DMS114 treated with DMSO at 0.1 percent for 48 hours (cell line): ENCODE measurements around the gene RAB6A.
"Not testable (repeated sequence)": the region's sequence is repeated elsewhere in the genome, so short reads cannot be mapped to it uniquely, and the experiment has no call there.

Experiments used
- DNase-seq: peaks from one replicate; lab custom pipeline; 2025; ENCODE audit not compliant: unreplicated experiment; lab: John Stamatoyannopoulos, UW

The RAB6A gene

DNA sequence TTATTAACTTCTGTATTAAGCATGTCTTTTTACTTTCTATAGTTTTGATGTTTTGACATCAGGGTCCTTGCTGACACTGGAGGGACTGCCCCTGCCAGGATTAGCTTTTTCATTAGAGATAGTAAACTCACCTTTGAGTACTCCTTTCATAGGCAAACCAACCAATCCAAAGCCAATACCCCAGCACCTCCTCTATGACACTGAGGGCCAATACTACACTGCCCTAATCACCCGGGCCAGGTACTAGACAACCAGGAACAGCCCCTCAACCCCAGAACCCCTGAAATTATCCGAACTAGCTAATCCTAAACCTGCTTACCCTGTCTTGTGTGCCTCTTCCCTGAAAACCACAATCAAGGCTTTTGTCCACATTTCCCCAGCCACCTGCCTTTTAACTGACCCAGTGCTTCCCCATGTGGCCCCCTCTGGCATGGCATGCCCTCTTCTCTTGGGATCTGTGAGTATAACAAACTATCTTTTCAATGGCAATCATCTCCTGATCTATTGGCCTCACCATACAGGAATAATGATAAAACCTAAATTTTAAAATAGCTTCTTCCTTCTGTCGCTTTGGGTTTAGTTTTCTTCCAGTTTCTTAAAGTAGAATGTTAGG, 31.2 kb downstream of the RAB6A start:
- DNase-seq, result no peak

DNA sequence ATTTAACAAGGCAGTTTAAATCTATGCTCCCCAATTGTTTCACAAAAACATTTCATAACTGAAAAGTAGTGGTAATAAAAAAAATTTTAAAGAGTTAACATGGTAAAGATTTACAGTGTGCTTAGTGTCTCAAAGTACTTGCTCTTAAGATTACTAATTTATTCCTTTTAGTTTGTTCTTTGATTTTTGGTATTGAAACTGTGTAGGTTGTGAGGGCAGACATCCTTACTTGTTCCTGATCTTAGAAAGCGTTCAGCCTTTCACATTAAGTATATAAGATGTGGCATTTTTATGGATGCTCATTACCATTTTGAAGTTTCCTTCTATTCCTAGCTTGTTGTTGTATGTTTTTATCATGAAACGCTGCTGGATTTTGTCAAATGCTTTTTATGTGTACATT, 32.9 kb downstream of the RAB6A start:
- no peak for DNase-seq

DNA sequence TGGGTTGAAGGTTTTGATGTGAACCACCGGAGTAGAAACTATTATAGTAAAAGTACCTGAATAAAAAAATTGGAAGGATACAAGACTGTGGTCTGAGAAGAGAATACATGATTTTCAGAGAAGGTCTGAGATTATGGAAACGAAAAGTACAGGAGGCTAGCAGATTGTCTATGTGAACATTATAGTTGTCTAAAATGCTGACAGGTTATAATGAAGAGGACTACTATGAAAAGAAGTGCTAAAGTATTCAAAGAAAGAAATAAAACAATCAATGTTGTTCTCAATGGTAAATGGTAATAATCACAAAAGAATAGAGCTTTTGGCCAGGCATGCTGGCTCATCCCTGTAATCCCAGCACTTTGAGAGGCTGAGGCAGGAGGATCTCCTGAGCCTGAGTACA, 34.0 kb downstream of the RAB6A start:
- no peak for DNase-seq

DNA sequence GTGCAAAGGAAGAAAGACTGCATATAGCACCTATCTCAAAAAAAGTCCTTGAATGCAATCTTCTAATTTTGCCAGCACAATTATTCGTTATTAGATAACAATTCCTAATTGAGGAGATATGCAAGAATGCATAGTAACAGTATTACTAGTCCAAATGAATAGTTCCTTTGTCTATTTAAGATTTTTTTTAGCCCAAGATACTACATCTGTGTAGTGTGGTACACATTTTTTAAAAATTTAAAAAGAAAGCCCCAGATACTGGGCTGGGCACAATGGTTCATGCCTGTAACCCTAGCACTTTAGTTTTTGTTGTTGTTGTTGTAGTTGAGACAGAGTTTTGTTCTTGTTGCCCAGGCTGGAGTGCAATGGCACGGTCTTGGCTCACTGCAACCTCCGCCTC, 43.7 kb downstream of the RAB6A start:
- DNase-seq, result no peak

DNA sequence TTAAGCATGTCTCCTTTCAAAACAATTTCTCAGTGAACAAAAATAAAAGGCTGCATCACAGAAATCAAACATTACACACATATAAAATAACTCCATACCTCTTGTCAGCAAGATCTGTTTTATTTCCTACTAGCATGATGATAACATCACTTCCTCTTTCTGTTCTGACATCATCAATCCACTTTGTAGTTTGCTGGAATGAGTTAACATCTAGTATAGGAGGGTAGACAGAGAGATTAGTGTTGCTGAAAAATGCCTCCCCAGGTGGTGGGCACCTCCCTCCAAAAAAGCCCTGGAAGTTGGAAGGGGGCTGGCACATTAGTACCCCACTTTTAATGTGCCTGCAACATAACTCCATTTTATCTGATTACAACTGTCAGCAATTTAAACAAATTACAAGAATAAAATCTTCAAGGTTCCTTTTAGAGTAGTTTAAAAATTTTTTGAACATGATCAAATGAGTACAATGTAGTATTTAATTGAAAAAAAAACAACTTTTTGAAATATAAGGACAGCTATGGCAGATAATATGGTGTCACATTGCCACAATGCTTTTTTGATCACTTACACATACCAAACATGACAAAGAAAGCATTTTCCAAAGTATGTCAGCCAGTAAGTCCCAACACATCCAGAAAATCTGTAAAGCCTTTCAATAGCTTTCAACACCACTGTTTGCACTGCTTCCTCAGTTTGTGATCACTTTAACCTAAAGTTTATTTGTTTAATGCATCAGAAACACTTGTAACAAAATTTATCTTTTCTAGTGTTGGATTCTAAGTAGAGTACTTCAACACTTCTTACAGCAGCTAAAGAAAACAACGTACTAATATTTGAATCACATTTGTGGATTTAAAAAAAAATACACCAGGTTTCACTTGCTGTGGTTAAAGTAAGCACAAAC, 44.5 kb downstream of the RAB6A start:
- no peak for DNase-seq

DNA sequence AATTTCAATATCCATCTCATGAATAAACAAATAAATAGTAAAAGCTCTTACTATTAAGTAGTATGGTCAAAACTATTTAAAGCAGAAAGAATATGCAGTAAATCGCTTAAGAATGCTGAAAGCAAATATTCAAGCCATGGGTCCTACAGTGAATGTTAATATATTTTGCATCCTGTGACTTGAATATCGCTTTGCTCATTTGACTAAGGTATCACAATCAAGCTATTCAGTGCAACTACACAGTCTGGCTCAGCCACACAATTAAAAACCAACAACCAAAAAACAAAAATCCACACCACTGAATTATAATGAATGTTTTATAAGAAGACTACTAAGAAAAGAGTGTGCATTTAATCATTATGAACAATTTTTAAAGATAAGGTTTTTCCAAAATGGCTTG, 45.3 kb downstream of the RAB6A start:
- no peak for DNase-seq

DNA sequence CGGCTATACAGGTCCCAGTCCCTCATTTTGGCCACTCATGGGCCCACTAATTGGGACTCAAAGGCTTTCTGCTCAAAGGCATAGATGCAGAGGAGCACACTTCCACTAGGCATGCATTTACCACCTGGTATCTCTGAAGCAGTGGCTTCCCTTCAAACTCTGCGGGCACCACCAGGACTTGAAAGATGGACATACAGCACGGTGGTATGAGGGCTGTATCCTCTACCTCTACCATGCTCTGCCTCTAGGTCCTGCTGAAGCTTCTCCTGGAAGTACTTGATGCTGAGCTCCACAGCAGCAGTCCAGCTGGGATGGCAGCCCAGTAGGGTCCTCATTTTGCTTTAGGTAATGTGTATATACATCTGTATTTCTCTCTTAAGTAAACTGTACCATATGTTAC, 49.9 kb downstream of the RAB6A start:
- DNase-seq, result no peak

DNA sequence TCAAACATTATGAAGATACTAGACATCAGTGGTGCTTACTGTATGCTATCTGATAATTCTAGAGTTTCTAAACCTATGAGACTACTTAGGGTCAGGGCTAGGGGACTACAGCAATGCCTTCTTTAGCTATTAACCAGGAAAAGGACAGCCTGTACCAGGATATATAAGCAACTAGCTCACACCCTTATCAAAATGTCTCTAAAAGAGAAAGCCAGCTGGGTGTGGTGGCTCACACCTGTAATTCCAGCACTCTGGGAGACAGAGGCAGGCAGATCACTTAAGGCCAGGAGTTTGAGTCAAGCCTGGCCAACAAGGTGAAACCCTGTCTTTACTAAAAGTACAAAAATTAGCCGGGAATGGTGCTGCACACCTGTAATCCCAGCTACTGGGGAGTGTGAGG, 55.8 kb downstream of the RAB6A start:
- no peak for DNase-seq

DNA sequence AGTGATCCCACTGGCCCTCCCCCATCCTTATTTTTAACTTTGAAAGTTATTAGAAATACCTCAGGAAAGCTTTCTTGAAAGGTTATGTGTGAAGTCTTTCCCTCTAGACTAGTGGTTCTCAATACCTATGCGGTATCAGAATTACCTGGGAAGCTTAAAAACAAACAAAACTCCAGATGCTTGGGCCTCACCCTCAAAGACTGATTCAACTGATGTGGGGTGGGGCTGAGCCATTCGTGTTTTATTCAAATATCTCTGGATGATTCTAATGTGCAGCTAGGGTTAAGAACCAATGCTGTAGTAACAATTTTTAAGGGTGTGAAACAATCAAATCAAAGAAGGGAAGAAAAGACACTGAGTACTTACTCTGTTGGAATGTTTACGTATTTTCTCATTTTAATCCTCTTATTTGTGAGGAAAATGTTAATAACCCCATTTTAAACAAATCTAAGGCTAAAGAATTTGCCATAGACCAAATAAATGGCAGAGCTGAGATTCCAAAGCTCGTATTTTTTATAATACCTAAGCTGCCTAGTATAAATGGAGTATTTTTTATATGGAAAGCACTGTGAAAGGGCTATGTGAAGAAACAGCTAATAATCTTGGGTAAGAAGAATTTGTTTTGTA, 66.9 kb downstream of the RAB6A start:
- no peak for DNase-seq

DNA sequence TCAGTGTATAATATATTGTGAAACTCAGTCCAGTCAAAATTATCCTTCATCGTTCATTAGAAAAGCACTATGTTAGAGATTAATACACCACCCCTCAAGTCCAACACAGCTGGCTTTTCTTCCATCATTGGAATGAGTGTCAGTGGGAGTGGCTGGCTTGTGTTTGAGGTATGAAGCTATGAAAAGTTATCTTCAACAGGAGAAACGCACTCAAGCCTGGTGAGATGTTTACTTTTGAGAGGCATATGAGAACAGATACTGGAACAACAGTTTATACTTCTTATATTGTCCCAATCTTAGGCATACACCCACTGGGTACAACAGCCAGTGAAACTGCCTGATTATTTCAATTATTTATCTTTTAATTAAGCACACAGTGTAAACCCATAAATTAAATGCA, 80.2 kb downstream of the RAB6A start:
- DNase-seq, result no peak

DNA sequence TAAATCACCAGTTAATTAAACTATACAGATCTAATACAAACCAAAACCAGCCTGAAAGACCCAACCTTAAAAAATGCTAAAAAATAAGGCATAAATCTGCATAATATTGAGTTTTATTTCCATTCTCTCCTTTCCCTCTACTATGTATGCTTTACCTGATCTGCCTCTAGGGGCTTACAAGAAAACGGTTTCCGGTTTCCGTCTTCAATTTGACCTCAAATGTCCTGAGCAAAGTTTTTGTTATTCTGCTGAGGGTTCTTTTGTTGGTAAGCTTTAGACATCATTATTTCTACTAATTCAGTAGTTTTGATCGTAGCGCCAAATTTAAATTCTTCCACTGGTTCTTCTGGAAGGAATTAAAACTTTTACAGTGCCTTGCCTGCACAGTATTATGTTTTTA, 84.3 kb downstream of the RAB6A start:
- DNase-seq, result not testable (repeated sequence)

DNA sequence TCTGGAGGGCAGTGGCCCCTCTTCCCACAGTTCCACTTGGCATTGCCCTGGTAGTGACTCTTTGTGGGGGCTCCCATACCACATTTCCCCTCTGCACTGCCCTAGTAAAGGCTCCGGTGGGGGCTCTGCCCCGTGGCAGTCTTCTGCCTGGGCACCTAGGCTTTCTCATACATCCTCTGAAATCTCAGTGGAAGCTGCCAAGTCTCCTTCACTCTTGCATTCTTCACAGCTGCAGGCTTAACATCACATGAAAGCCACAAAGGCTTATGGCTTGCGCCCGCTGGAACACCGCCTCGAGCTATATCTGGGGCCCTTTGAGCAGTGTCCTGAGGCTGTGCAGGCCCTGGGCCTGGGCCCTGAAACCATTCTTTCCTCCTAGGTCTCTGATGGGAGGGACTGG, 89.2 kb downstream of the RAB6A start:
- no peak for DNase-seq

DNA sequence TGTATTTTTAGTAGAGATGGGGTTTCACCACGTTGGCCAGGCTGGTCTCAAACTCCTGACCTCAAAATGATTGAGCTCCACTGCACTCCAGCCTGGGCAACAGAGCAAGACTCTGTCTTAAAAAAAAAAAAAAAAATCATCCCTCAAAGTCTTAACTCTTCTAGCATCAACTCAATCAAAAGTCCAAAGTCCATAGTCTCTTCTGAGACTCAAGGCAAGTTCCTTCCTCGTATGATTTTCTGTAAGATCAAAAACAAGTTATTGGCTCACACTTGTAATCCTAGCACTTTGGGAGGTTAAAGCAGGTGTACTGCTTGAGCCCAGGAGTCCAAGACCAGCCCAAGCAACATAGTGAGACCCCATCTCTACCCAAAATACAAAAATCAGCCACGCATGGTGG, 90.1 kb downstream of the RAB6A start:
- no peak for DNase-seq

DNA sequence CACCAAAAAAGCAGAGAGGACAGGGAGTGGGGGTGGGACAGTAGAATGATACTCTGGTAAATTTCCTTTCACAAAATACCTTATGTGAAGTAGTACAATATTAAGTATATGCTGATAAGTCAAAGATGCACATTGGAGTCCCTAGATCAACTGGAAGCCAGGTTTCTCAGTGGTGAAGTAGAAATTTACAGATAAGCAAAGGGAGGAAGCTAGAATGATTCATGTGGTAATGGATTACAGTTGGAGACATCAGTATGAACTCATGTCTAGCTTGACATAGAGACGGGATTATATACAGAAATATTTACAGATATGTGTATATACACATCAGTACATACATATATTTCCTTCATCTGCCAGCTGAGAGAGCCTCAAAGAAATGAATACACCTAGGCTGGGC, 93.0 kb downstream of the RAB6A start:
- no peak for DNase-seq

DNA sequence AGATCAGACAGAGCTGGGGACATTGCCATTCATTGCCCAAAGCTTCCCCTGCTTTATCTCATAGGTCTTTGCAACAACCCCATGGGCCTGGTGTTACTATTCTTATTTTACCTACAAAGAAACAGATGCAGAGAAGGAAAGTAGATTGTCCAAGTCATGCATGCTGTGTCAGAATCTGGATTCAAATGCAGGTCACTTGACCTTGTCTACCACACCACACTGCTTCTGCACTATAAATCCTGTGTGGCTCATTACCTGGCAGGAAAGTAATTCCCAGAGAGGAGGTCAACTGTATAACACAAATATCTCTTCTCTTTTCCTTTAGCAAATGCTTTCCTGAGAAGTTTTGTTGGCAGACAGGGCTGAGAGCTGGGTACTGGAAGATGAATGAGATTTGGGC, 96.0 kb downstream of the RAB6A start:
- DNase-seq, result no peak

DNA sequence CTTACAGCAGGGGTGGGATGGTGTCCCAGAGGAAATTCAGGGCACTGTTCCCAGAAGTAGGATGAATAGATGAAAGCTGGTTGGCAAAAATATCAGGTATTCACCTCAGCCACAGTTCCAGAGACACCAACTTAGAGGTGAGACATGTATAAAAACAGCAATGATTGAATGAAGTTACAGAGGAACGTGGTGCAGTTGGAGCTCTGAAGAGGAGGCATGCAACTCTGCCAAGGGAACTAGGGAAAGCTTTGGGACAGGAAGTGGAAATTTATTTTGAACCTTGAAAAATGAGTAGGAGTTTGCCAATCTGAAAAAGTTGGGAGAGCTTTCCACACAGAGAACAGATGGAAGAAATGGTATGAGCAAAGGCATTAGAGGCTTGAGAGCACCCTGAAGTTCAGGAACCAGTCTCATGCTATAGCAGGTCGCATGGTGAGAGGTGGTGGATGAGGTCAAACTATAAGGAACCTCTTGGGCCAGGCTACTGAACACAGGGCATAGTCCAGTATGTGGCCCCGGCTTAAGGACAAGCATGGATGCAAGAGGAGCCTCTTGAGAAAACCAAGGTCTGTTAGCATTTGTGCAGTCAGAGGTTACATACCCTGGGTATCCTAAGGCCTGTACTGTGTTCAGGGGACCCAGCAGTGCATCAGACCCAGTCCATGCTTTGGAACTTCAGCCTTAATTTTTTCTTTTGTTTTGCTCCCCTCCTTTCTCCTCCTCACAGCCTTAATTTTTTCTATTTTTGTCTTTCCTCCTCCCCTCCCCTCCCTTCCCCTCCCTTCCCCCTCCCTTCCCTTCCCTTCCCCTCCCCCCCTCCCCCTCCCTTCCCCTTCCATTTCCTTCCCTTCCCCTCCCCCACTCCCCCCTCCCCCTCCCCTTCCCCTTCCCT, 97.0 kb downstream of the RAB6A start:
- DNase-seq, result no peak

DNA sequence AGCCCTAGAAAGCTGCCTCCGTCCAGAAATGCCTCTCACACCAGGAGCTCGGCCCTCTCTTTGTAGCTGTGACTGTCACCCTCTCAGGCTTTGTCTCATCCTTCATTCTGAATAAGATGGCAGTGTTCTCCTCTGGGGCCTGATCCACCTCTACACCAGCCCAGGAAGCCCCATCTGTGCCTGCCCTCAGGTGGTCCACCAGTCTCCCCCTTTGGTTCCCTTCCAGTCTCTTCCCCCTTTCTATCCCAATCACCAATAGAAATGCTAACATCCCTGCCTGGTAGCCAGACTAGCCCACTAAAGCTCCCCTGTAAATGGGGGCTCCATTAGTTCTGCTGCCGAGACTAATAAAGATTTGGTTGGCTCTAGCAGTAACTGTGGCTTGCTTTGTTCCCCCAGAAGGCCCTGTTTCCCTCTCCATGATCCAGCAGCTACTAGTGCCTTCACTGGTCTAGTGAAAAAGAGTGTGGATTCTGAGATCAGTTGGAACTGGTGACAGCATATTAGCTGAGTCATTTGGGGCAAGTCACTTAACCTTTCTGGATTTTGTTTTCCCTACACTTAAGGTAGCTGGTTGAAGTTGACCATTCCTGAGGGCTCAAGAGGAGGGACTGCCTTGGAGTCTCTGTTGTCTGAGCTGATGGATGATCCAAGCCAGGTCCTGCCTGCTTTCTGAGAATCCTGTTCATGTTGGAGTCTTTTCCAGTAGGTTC, 98.3 kb downstream of the RAB6A start:
- no peak for DNase-seq

DNA sequence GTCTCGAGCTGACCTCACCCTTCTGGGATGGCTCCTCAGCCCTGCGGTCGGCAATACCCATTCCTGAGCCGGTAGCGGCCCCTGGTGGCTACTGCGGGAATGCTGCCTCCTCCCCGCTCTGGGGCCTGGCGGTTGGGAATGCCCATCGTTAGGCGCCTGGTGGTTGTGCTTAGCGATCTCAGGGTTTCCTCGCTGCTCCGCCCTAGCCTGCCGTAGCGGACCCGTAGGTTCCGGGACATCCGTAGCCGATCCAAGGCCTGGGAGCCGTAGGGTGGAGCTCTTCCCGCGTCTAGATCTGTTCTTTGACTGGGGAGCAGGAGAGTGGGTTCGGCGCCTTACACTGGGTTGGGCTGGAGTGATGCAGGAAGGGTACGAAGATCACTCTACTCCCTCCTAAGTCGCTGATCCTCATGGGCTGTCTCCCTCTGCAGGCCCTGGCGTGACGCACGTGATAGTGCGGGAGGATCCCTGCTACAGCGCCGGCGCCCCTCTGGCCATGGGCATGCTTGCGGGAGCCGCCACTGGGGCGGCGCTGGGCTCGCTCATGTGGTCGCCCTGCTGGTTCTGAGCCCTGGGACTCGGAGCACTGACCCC, 99.7 kb downstream of the RAB6A start:
- DNase-seq, result peak; percentile 65

DNA sequence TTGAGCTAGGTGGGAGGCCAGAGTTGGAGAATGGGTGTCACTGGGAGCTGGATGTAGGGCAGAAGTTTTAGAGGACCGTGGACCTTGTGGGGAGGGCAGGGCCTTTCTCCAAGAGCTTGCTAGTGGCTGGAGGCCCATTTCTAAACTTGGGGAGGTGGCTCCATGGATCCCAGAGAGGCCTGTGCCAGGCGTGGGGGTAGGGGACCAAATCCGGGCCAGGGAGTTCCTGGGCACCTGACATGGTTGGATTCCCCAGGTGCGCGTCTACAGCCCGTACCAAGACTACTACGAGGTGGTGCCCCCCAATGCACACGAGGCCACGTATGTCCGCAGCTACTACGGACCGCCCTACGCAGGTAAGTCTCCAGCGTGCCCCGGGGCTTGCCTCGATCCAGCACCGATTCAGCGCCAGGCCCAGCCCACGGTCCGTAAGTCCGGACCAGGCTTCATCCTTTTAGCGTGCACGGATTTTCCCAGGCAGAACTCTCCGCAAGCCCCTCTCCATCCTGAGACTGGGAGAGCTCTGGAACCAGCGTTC, 100.3 kb downstream of the RAB6A start:
- no peak for DNase-seq

DNA sequence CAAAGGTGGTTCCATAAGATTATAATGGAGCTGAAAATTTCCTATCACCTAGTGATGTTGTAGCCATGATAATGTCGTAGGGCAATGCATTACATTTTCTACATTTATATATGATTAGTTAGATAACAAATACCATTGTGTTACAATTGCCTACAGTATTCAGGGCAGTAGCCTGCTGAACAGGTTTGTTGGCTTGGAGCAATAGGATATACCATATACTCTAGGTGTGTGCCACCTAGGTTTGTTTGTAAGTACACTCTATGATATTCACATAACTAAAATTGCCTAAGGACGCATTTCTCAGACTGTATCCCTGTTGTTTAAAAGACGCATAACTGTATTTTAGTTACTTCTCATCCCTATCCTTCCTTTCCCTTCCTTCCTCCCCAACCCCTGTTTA, 100.9 kb downstream of the RAB6A start:
- no peak for DNase-seq
